ENCODE data around the gene CEL.

Gene CEL

GRCh38 chr9:133102190-133103021 lies 40.6 kb downstream of the CEL start:
- no peaks in the 10 kb centered on the region for H3K9me3 ChIP-seq (ENCODE audit: control insufficient read depth, low read depth, low read length)
- no peaks in the 10 kb centered on the region for H3K4me1 ChIP-seq (ENCODE audit: control insufficient read depth, low read depth, low read length)
- H3K9ac ChIP-seq (ENCODE audit: low read length), result no peak overlapping the region
- H3K4me3 ChIP-seq (ENCODE audit: low read length), result no peak overlapping the region
- peaks cover 33% of the 10 kb centered on the region for H3K36me3 ChIP-seq (ENCODE audit: control insufficient read depth, low read depth, low read length)
- H3K27ac ChIP-seq (ENCODE audit: low read length), result no peak overlapping the region
- no peaks in the 10 kb centered on the region for H3K27me3 ChIP-seq (ENCODE audit: control insufficient read depth, insufficient read depth, low read length)

DNA sequence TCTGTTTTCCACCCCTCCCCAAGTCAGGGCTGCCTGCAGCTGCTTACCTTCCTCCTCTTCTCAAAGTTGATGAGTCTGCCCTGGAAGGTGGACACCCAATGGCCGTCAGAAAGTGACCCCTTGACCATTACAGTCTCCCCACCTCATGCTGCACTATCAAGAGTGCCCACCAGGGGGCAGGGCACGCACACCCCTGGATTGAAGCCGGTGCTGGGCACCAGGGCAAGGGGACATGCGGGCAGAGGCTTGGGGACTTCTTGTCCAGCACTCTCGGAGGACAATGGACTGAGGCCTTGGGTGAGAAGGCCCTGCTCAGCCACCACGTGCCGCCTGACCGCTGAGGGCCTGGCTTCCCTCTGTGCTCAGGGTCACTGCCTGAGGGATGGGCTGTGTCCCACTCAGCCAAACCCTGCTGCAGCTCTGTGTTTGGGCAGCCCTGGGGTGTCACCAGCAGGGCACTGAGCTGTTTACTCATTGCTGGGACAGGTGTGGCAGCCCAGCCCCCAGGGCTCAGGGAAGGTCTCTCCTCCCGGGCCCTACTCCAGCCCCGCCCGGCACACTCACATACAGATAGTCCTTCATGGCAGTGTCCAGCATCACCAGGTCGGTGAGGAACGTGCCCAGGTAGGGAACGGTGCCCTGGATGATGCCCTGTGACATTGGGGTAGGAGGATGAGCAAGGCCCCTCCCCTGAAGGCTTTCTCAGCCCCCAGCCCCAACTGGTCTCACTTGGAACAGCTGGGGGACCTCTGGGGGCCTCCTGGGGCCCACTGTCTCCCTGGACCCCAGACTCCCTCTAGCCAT lies 41.6 kb downstream of the CEL start:
- H3K4me1 ChIP-seq (ENCODE audit: control insufficient read depth, low read depth, low read length), result no peaks in the 10 kb centered on the region
- H3K4me3 ChIP-seq (ENCODE audit: low read length), result no peak overlapping the region
- no peaks in the 10 kb centered on the region for H3K27me3 ChIP-seq (ENCODE audit: control insufficient read depth, insufficient read depth, low read length)
- H3K27ac ChIP-seq (ENCODE audit: low read length), result no peak overlapping the region
- H3K9me3 ChIP-seq (ENCODE audit: control insufficient read depth, low read depth, low read length), result no peaks in the 10 kb centered on the region
- H3K36me3 ChIP-seq (ENCODE audit: control insufficient read depth, low read depth, low read length), result peaks cover 34% of the 10 kb centered on the region
- H3K9ac ChIP-seq (ENCODE audit: low read length), result no peak overlapping the region

GRCh38 chr9:133103987-133104505 lies 42.3 kb downstream of the CEL start:
- no peak overlapping the region for H3K9ac ChIP-seq (ENCODE audit: low read length)
- peaks cover 32% of the 10 kb centered on the region for H3K36me3 ChIP-seq (ENCODE audit: control insufficient read depth, low read depth, low read length)
- H3K9me3 ChIP-seq (ENCODE audit: control insufficient read depth, low read depth, low read length), result no peaks in the 10 kb centered on the region
- no peaks in the 10 kb centered on the region for H3K4me1 ChIP-seq (ENCODE audit: control insufficient read depth, low read depth, low read length)
- H3K4me3 ChIP-seq (ENCODE audit: low read length), result no peak overlapping the region
- no peak overlapping the region for H3K27ac ChIP-seq (ENCODE audit: low read length)
- H3K27me3 ChIP-seq (ENCODE audit: control insufficient read depth, insufficient read depth, low read length), result no peaks in the 10 kb centered on the region

DNA sequence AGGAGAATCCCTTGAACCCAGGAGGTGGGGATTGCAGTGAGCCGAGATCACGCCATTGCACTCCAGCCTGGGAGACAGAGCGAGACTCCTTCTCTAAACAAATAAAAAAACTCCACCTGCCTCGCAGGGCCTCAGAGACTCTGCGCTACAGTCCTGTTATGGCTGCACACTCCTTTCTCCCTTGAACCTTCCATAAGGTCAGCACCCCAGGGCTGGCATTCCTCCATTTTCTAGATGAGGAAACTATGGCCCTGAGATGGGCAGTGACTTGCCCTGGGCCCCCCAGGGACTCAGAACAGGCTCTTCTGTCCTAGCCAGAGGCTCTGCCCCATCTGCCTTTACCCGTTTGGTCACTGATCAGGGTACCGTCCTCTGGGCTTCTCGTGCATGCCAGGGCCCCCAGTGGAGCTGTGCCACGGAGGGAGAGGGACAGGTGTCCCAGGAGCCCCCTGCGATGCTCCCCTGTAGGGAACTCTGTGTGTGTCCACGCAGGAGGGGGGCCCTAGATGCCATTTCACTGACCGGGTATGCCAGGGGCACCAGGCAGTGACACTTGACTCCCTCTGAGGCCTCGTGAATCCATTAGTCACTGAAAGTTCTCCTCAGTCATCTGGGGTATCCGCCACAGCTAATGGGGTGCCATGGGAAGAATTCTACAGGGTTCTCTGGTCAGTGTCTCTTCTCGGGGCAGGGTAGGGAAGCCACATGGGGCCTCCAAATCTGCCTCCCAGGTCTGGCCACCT lies 43.1 kb downstream of the CEL start:
- H3K9ac ChIP-seq (ENCODE audit: low read length), result no peak overlapping the region
- H3K9me3 ChIP-seq (ENCODE audit: control insufficient read depth, low read depth, low read length), result no peaks in the 10 kb centered on the region
- no peaks in the 10 kb centered on the region for H3K4me1 ChIP-seq (ENCODE audit: control insufficient read depth, low read depth, low read length)
- no peaks in the 10 kb centered on the region for H3K27me3 ChIP-seq (ENCODE audit: control insufficient read depth, insufficient read depth, low read length)
- peaks cover 32% of the 10 kb centered on the region for H3K36me3 ChIP-seq (ENCODE audit: control insufficient read depth, low read depth, low read length)
- no peak overlapping the region for H3K27ac ChIP-seq (ENCODE audit: low read length)
- no peak overlapping the region for H3K4me3 ChIP-seq (ENCODE audit: low read length)

- Histone ChIP-seq H3K36me3 (ENCODE audit: control insufficient read depth, low read depth, low read length) (peaks cover 32% of the 10 kb centered on the region), H3K27me3 (ENCODE audit: control insufficient read depth, insufficient read depth, low read length) (no peaks in the 10 kb centered on the region), H3K9ac (ENCODE audit: low read length) (no peak overlapping the region), H3K27ac (ENCODE audit: low read length) (no peak overlapping the region), H3K9me3 (ENCODE audit: control insufficient read depth, low read depth, low read length) (no peaks in the 10 kb centered on the region), H3K4me3 (ENCODE audit: low read length) (no peak overlapping the region), H3K4me1 (ENCODE audit: control insufficient read depth, low read depth, low read length) (no peaks in the 10 kb centered on the region)
Measured at GRCh38 chr9:133105461-133105770, 43.6 kb downstream of the CEL start.

- no peaks in the 10 kb centered on the region for H3K4me1 ChIP-seq (ENCODE audit: control insufficient read depth, low read depth, low read length)
- peaks cover 26% of the 10 kb centered on the region for H3K36me3 ChIP-seq (ENCODE audit: control insufficient read depth, low read depth, low read length)
- H3K9ac ChIP-seq (ENCODE audit: low read length), result no peak overlapping the region
Measured at GRCh38 chr9:133106511-133107244, 44.9 kb downstream of the CEL start.

GRCh38 chr9:133107245-133107722 lies 45.5 kb downstream of the CEL start:
- Histone ChIP-seq H3K9ac (ENCODE audit: low read length) (no peak overlapping the region), H3K36me3 (ENCODE audit: control insufficient read depth, low read depth, low read length) (peaks cover 20% of the 10 kb centered on the region)

More at GRCh38 chr9:133106511-133107244, 44.9 kb downstream of the CEL start:
- H3K9me3 ChIP-seq (ENCODE audit: control insufficient read depth, low read depth, low read length), result no peaks in the 10 kb centered on the region
- no peaks in the 10 kb centered on the region for H3K27me3 ChIP-seq (ENCODE audit: control insufficient read depth, insufficient read depth, low read length)
- H3K27ac ChIP-seq (ENCODE audit: low read length), result no peak overlapping the region
- H3K4me3 ChIP-seq (ENCODE audit: low read length), result no peak overlapping the region

GRCh38 chr9:133107961-133108793 lies 46.4 kb downstream of the CEL start:
- H3K9ac ChIP-seq (ENCODE audit: low read length), result no peak overlapping the region
- no peaks in the 10 kb centered on the region for H3K4me1 ChIP-seq (ENCODE audit: control insufficient read depth, low read depth, low read length)
- no peaks in the 10 kb centered on the region for H3K9me3 ChIP-seq (ENCODE audit: control insufficient read depth, low read depth, low read length)
- peaks cover 17% of the 10 kb centered on the region for H3K36me3 ChIP-seq (ENCODE audit: control insufficient read depth, low read depth, low read length)
- H3K4me3 ChIP-seq (ENCODE audit: low read length), result no peak overlapping the region
- H3K27ac ChIP-seq (ENCODE audit: low read length), result no peak overlapping the region
- no peaks in the 10 kb centered on the region for H3K27me3 ChIP-seq (ENCODE audit: control insufficient read depth, insufficient read depth, low read length)

More at GRCh38 chr9:133107245-133107722, 45.5 kb downstream of the CEL start:
- no peaks in the 10 kb centered on the region for H3K27me3 ChIP-seq (ENCODE audit: control insufficient read depth, insufficient read depth, low read length)
- H3K27ac ChIP-seq (ENCODE audit: low read length), result no peak overlapping the region
- no peaks in the 10 kb centered on the region for H3K9me3 ChIP-seq (ENCODE audit: control insufficient read depth, low read depth, low read length)
- H3K4me1 ChIP-seq (ENCODE audit: control insufficient read depth, low read depth, low read length), result no peaks in the 10 kb centered on the region
- H3K4me3 ChIP-seq (ENCODE audit: low read length), result no peak overlapping the region

GRCh38 chr9:133108794-133109641 lies 47.2 kb downstream of the CEL start:
- H3K27ac ChIP-seq (ENCODE audit: low read length), result no peak overlapping the region
- H3K36me3 ChIP-seq (ENCODE audit: control insufficient read depth, low read depth, low read length), result peaks cover 17% of the 10 kb centered on the region

More at GRCh38 chr9:133108794-133109641, 47.2 kb downstream of the CEL start:
- Histone ChIP-seq H3K9ac (ENCODE audit: low read length) (no peak overlapping the region), H3K9me3 (ENCODE audit: control insufficient read depth, low read depth, low read length) (no peaks in the 10 kb centered on the region), H3K4me3 (ENCODE audit: low read length) (no peak overlapping the region), H3K4me1 (ENCODE audit: control insufficient read depth, low read depth, low read length) (no peaks in the 10 kb centered on the region), H3K27me3 (ENCODE audit: control insufficient read depth, insufficient read depth, low read length) (no peaks in the 10 kb centered on the region)

All from iPS-18a (cell line).